GM12878 (cell line): ENCODE results near the gene ZCWPW2. TPM values are rescaled to one million over a fixed set of nuclear protein-coding genes. Genes with fewer than 3 reads are reported as not detected.

ENCODE experiments used
- ATAC-seq: fragments of 200-7000 bp; cut with Tn5 transposase; 3 replicates; pipeline ENCODE4 v1.9.1; 2020; ENCODE audit warnings: mild to moderate bottlenecking, moderate library complexity
- BruUV-seq: library from RNA; stranded (reverse); fragments of 400-500 nt; replicated peaks from 2 replicates; lab custom pipeline; 2021; lab: Mats Ljungman, UMichigan
- CTCF ChIA-PET: fragments of 300-600 bp; sonication (Branson Sonifier 250); formaldehyde crosslinking; extraction: SDS; loops from one replicate; lab custom pipeline; 2021; ENCODE audit warnings: inconsistent platforms; lab: Yijun Ruan, JAX
- POLR2A ChIA-PET: fragments of 350-600 bp; formaldehyde crosslinking; extraction: SDS; loops from one replicate; lab custom pipeline; 2021; ENCODE audit warnings: inconsistent platforms; lab: Charles Lee
- RAD21 ChIA-PET: fragments of 300-600 bp; sonication (Branson Sonifier 250); formaldehyde crosslinking; loops from one replicate; lab custom pipeline; 2023; ENCODE audit warnings: antibody characterized with exemption; ENCODE audit not compliant: unreplicated experiment; lab: Charles Lee
- SMC1A ChIA-PET: fragments of 300-600 bp; sonication (Branson Sonifier 250); formaldehyde crosslinking; loops from one replicate; lab custom pipeline; 2023; ENCODE audit not compliant: unreplicated experiment, uncharacterized antibody; lab: Charles Lee
- DNase-seq: peaks from one replicate; pipeline ENCODE4 v3.0.0-alpha.2; 2011; ENCODE audit warnings: low read depth, low spot score
- FAIRE-seq: peaks from 3 replicates; lab custom pipeline; 2011; peaks lifted over from hg19 to GRCh38; lab: Jason Lieb, UNC
- H2AFZ ChIP-seq: 2 replicates; pipeline ENCODE4 v1.6.0; 2011; ENCODE audit warnings: low read depth, low read length, control low read depth; ENCODE audit not compliant: control insufficient read depth
- H3K27ac ChIP-seq: 2 replicates; pipeline ENCODE4 v1.5.1; 2011; ENCODE audit warnings: control low read depth; ENCODE audit not compliant: control insufficient read depth, insufficient read depth
- H3K27me3 ChIP-seq, 2 experiments: replicated peaks in 1 of 2; 2 replicates each; pipeline versions ENCODE4 v1.6.0 to v1.6.1; 2011; ENCODE audit warnings: low read length in 1 of 2; ENCODE audit not compliant: control insufficient read depth in 2 of 2, insufficient read depth in 2 of 2
- H3K36me3 ChIP-seq, 2 experiments: 2 replicates each; pipeline ENCODE4 v1.5.1; 2011; ENCODE audit warnings: low read length in 1 of 2; ENCODE audit not compliant: control insufficient read depth in 2 of 2, insufficient read depth in 2 of 2
- H3K4me1 ChIP-seq: 2 replicates; pipeline ENCODE4 v1.6.1; 2011; ENCODE audit warnings: mild to moderate bottlenecking, low read length, moderate library complexity, mixed read lengths; ENCODE audit not compliant: control insufficient read depth, insufficient read depth
- H3K4me2 ChIP-seq: 2 replicates; pipeline ENCODE4 v1.6.0; 2011; ENCODE audit warnings: control low read depth; ENCODE audit not compliant: control insufficient read depth, insufficient read depth
- H3K4me3 ChIP-seq: fragments of 200-600 bp; sonication (generic); 2 replicates; pipeline ENCODE4 v1.5.1; 2016
- H3K79me2 ChIP-seq: 2 replicates; pipeline ENCODE4 v1.6.0; 2011; ENCODE audit warnings: low read length; ENCODE audit not compliant: control insufficient read depth, insufficient read depth
- H3K9ac ChIP-seq: 2 replicates; pipeline ENCODE4 v1.8.0; 2011; ENCODE audit warnings: low read length, control low read depth, mixed read lengths; ENCODE audit not compliant: control insufficient read depth, insufficient read depth
- H3K9me3 ChIP-seq: replicated peaks from 3 replicates; pipeline ENCODE4 v1.5.1; 2011; ENCODE audit warnings: mild to moderate bottlenecking, low read length; ENCODE audit not compliant: control insufficient read depth, insufficient read depth
- H4K20me1 ChIP-seq: 2 replicates; pipeline ENCODE4 v1.6.0; 2011; ENCODE audit not compliant: control insufficient read depth, insufficient read depth
- BACH1 ChIP-seq: fragments of 450-650 bp; IDR thresholded peaks from 2 replicates; pipeline ENCODE4 v1.6.1; 2017; ENCODE audit warnings: mild to moderate bottlenecking, borderline replicate concordance
- BCLAF1 ChIP-seq: fragments of 450-650 bp; IDR thresholded peaks from 2 replicates; pipeline ENCODE4 v1.6.1; 2017; ENCODE audit warnings: antibody characterized with exemption, mild to moderate bottlenecking, moderate library complexity
- IKZF1 ChIP-seq: fragments of 450-650 bp; conservative IDR thresholded peaks from 2 replicates; pipeline ENCODE4 v1.6.1; 2017; ENCODE audit warnings: antibody characterized with exemption, mild to moderate bottlenecking
- MXI1 ChIP-seq: fragments of 150-350 bp; IDR thresholded peaks from 2 replicates; pipeline ENCODE4 v1.6.1; 2011; ENCODE audit warnings: low read depth, mild to moderate bottlenecking, inconsistent platforms, low read length, improper control_type of control experiment
- NR2C1 ChIP-seq: fragments of 450-650 bp; IDR thresholded peaks from 2 replicates; pipeline ENCODE4 v1.6.1; 2017; ENCODE audit warnings: antibody characterized with exemption, mild to moderate bottlenecking, moderate library complexity
- PBX3 ChIP-seq: IDR thresholded peaks from 2 replicates; pipeline ENCODE4 v1.6.1; 2011; ENCODE audit warnings: mild to moderate bottlenecking, low read depth, low read length, moderate library complexity; ENCODE audit not compliant: insufficient replicate concordance
- PRDM15 ChIP-seq: fragments of 450-650 bp; formaldehyde crosslinking; IDR thresholded peaks from 2 replicates; pipeline ENCODE4 v1.4.0; 2020; ENCODE audit warnings: mild to moderate bottlenecking, moderate library complexity
- RUNX3 ChIP-seq: IDR thresholded peaks from 2 replicates; pipeline ENCODE4 v1.6.1; 2012; ENCODE audit warnings: low read length, inconsistent platforms
- SKIL ChIP-seq: fragments of 450-650 bp; IDR thresholded peaks from 2 replicates; pipeline ENCODE4 v1.6.1; 2017; ENCODE audit warnings: mild to moderate bottlenecking, low read depth, inconsistent platforms; ENCODE audit not compliant: poor library complexity, severe bottlenecking
- SMARCA5 ChIP-seq: fragments of 450-650 bp; IDR thresholded peaks from 2 replicates; pipeline ENCODE4 v1.6.1; 2017; ENCODE audit warnings: mild to moderate bottlenecking
- TCF3 ChIP-seq: IDR thresholded peaks from 2 replicates; pipeline ENCODE4 v1.6.1; 2012; ENCODE audit warnings: low read depth, mild to moderate bottlenecking, low read length, borderline replicate concordance; ENCODE audit not compliant: insufficient read depth
- ZNF207 ChIP-seq: fragments of 450-650 bp; IDR thresholded peaks from 2 replicates; pipeline ENCODE4 v1.6.1; 2014; ENCODE audit warnings: antibody characterized with exemption, mild to moderate bottlenecking, borderline replicate concordance
- ZNF217 ChIP-seq: fragments of 450-650 bp; IDR thresholded peaks from 2 replicates; pipeline ENCODE4 v1.6.1; 2017; ENCODE audit warnings: antibody characterized with exemption, mild to moderate bottlenecking
- ZNF24 ChIP-seq: fragments of 450-650 bp; IDR thresholded peaks from 2 replicates; pipeline ENCODE4 v1.6.1; 2017; ENCODE audit warnings: antibody characterized with exemption, mild to moderate bottlenecking
- WGBS: methylation state at CpG from one replicate; pipeline ENCODE4 v1.1.6; 2016; ENCODE audit warnings: low lambda C conversion rate; ENCODE audit not compliant: insufficient replicate concordance, insufficient coverage; ENCODE audit errors: missing lambda C conversion rate; 5-methylcytosine and 5-hydroxymethylcytosine counted together
- in situ Hi-C: fragments of 300-500 bp; cut with MboI; formaldehyde crosslinking; loops from 9 replicates; pipeline ENCODE4 v1.14.3; 2018; ENCODE audit warnings: mixed read lengths
- intact Hi-C: fragments of 100-400 bp; cut with micrococcal nuclease; formaldehyde crosslinking; loops from one replicate; pipeline ENCODE4 v1.14.2; 2022; ENCODE audit not compliant: unreplicated experiment
- polyA plus RNA-seq, 11 experiments: library from polyadenylated mRNA; depleted of rRNA in 4 of 11; unstranded in 6 of 11; stranded (reverse) in 5 of 11; fragments of >200 nt; fragmentation: Nextera tagmentation in 4 of 11; fragmentation: Illumina TruSeq in 1 of 11; extraction: Ambion mirVana in 4 of 11; extraction: Trizol in 1 of 11; gene quantifications; 1 replicate in 1 of 11; 2 replicates in 10 of 11; pipeline versions ENCODE4 v1.2.1 to v1.2.3, GENCODE V29; 2011 to 2016; ENCODE audit warnings: inconsistent platforms in 2 of 11, missing spikeins in 2 of 11, low read depth in 1 of 11
- total RNA-seq, 4 experiments: library from RNA; depleted of rRNA in 3 of 4; stranded (reverse); fragments of >200 nt in 3 of 4; fragmentation: Illumina TruSeq in 1 of 4; extraction: Trizol in 1 of 4; gene quantifications; 2 replicates each; pipeline versions ENCODE4 v1.2.1 to v1.2.3, GENCODE V29; 2013 to 2021

The ZCWPW2 gene
- total and polyA plus RNA-seq, 10 of the 15 experiments (the other 5 are each of a cell fraction or from before 2014, with no cell fraction given), result 0.09 to 0.38 (median 0.22) TPM; not detected in 3

GRCh38 chr3:28544831-28545230 is 196.3 kb downstream of the ZCWPW2 start (continued):
- TF ChIP-seq BCLAF1 (no peak), SMARCA5 (no peak)

GRCh38 chr3:28547677-28548076 is 199.2 kb downstream of the ZCWPW2 start:
- ChIA-PET POLR2A (no interaction called here), RAD21 (no interaction called here), SMC1A (no interaction called here), CTCF (no interaction called here)
- Histone ChIP-seq H3K27ac (no peak overlapping the region), H3K4me2 (no peak overlapping the region), H2AFZ (no peak overlapping the region), H3K27me3 (no peaks in the 10 kb centered on the region), H3K36me3 (no peaks in the 10 kb centered on the region), H3K4me3 (no peak overlapping the region), H3K9ac (no peak overlapping the region), H3K4me1 (no peaks in the 10 kb centered on the region), H3K9me3 (no peaks in the 10 kb centered on the region), H4K20me1 (no peaks in the 10 kb centered on the region), H3K79me2 (no peaks in the 10 kb centered on the region)
- in situ Hi-C loops (no loop called here), intact Hi-C loops (no loop called here)
- WGBS, result 48% methylated on average over 2 of the region's 2 CpGs
- no peak for ATAC-seq
- no peak for FAIRE-seq
- DNase-seq, result no peak
- BruUV-seq, result no TSS peak
- TF ChIP-seq IKZF1, result no peak
- TF ChIP-seq NR2C1, result no peak
- no peak for TF ChIP-seq PBX3
- no peak for TF ChIP-seq ZNF24
- no peak for TF ChIP-seq ZNF217
- no peak for TF ChIP-seq MXI1
- TF ChIP-seq PRDM15 (CRISPR knock-in tag), result no peak
- no peak for TF ChIP-seq RUNX3
- TF ChIP-seq BACH1, result no peak
- TF ChIP-seq TCF3, result no peak
- TF ChIP-seq ZNF207, result no peak
- no peak for TF ChIP-seq SKIL
